ENCODE data around the gene ASTN2.

The ASTN2 gene

GRCh38 chr9:116423149-116423548, 991.7 kb downstream of the ASTN2 start:
- no peak for DNase-seq

GRCh38 chr9:116422119-116422979, 992.5 kb downstream of the ASTN2 start:
- DNase-seq = no peak

GRCh38 chr9:116420993-116421538, 993.8 kb downstream of the ASTN2 start:
- no peak for DNase-seq

- no peak for DNase-seq
Measured at GRCh38 chr9:116419181-116419580, 995.7 kb downstream of the ASTN2 start.

GRCh38 chr9:116417464-116417863, 997.4 kb downstream of the ASTN2 start:
- DNase-seq = no peak

- no peak for DNase-seq
Measured at GRCh38 chr9:116416421-116416820, 998.4 kb downstream of the ASTN2 start.

- no peak for DNase-seq
Measured at GRCh38 chr9:116414374-116414773, 1000.5 kb downstream of the ASTN2 start.

- no peak for DNase-seq
Measured at GRCh38 chr9:116411506-116411905, 1003.4 kb downstream of the ASTN2 start.

GRCh38 chr9:116409638-116410037, 1005.2 kb downstream of the ASTN2 start:
- DNase-seq = no peak

- no peak for DNase-seq
Measured at GRCh38 chr9:116409129-116409528, 1005.7 kb downstream of the ASTN2 start.

GRCh38 chr9:116406469-116406868, 1008.4 kb downstream of the ASTN2 start:
- DNase-seq = no peak

- DNase-seq = no peak
Measured at GRCh38 chr9:116405321-116405720, 1009.5 kb downstream of the ASTN2 start.

GRCh38 chr9:116404228-116404627, 1010.6 kb downstream of the ASTN2 start:
- DNase-seq = no peak

GRCh38 chr9:116403171-116403570, 1011.7 kb downstream of the ASTN2 start:
- DNase-seq = no peak

- DNase-seq = no peak
Measured at GRCh38 chr9:116395699-116396037, 1019.2 kb downstream of the ASTN2 start.

GRCh38 chr9:116394894-116395698, 1019.8 kb downstream of the ASTN2 start:
- DNase-seq = no peak

- DNase-seq = no peak
Measured at GRCh38 chr9:116394070-116394469, 1020.8 kb downstream of the ASTN2 start.

- DNase-seq = no peak
Measured at GRCh38 chr9:116393198-116393597, 1021.7 kb downstream of the ASTN2 start.

GRCh38 chr9:116391306-116391900, 1023.5 kb downstream of the ASTN2 start:
- DNase-seq = no peak

GRCh38 chr9:116390303-116391228, 1024.3 kb downstream of the ASTN2 start:
- DNase-seq = no peak

- DNase-seq = no peak
Measured at GRCh38 chr9:116389541-116390302, 1025.1 kb downstream of the ASTN2 start.
